A549 treated with CORT108297 at 1 μM for 4 hours (cell line): ENCODE data around the gene AKAP7. TPM values are rescaled to one million over a fixed set of nuclear protein-coding genes. Genes with fewer than 3 reads are reported as not detected.

Source experiments
- total RNA-seq: library from RNA; stranded (reverse); fragments of 200-300 nt; extraction: Qiagen RNA extraction; gene quantifications from 5 replicates; pipeline ENCODE4 v1.2.3, GENCODE V29; 2022

The AKAP7 gene
- 2.6 to 3.9 TPM (median 2.6 TPM) in 5 replicates for total RNA-seq

DNA sequence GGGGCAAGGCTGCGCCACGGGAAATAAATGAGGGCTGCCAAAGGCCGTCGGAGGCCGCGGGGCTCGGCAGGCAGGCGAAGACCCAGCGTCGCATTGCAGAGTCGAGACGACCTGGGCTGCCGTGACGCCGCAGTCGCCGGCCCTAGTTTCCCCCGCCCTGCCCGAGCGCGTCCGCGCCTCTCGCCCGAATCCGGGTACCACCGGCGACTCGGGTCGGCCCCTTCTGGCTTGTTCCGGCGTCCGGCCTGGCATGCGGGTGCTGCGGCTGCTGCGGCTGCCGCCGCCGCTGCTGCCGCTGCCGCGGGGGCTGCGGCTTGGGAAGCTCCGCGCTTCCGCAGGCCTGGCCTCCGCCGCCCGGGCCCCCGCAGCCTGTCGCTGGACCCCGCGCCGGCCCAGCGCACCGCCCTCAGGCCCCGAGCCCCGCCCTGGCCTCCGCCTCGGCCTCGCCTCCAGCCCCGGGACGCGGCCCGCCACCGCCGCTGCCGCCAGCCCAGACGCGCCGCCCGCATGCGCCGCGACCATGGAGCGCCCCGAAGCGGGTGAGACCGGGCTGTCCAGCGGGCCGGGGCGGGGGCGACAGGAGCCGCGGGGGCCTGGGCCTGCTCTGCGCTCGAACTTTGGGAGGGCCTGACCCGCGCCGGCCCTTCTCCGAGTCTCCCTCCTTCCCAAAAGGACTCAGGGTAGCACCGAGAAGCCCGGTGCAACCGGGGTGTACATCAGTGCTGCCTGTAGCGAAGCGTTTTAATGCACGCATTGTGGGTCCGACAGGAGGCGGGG lies at the start of gene AKAP7:
Gene AKAP7 (plus strand): TSS at position 224 of the 777 bp plus-strand sequence. CDS start 297 bp downstream, at position 521.

Other genes with a start within 250 kb of the AKAP7 start
- gene EPB41L2, start 72.2 kb upstream of the AKAP7 start, total RNA-seq, result 31.1 to 46.5 TPM (median 38.1 TPM) in 5 replicates